ENCODE results near the gene THEM5.

The THEM5 gene

DNA sequence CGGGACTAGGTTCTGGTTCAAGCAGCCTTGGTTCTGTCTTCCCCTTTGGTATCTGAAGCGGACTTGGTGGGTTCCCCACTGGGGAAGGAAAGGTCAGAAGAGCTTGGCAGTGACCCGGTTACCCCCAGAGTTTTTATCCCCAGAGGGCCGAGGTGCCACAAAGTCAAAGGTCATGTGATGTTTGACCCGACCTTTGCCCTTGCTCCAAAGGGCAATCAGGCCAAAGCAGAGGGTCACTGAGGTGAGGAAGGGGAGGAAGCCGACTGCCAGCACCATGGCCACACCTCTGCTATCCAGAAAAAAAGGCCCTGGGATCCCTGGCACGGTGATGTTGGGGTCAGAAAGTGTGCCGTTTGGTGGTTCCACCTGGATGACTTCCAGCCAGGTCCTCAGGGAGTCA is 52.7 kb downstream of the THEM5 start:
- no peak for DNase-seq (ENCODE audit: low read depth in 2 of 2)

DNA sequence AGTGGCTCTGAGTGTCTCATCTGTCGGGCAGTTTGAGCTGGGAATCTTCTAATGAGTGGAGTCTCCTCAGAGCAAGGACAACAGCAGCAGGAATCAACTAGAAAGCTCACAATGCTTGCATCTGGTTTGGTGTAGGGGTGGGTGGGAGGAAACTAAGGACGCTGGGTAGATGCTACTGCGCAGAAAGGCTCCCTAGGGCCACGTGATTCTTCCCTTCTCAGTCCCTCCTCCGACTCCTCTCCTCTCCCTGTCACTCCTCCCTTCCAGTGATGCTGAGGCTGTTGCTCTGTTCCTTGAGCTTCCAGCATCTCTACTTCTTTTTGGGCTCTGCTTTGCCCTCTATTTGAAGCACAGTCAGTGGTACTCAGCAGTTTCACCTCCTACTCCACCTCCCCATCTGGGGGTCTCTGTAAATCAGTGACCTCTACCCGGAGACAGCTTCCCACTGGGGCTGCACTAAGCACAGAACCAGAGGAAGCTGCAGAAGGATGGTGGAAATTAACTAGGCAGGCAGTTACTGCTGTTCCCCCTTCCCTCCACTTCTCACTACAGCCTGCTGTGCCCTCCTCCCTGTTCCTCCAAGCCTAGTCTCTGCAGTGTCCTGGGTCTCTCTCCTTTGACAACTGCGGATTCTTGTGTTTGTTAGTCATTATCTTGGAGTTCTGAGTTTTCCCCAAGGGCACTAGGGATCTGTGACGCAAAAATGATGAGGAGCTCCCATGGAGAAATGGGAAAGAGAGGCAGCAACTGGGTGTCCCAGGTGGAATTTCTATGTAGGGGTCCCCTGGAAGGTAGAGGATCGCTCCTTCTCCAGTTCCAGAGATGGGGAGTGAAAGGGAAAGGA is 54.1 kb downstream of the THEM5 start:
- no peak for DNase-seq (ENCODE audit: low read depth in 2 of 2)

GRCh38 chr1:151798571-151798970 is 54.9 kb downstream of the THEM5 start:
- no peak for DNase-seq (ENCODE audit: low read depth in 2 of 2)
